NCI-H1105 treated with DMSO at 0.1 percent for 48 hours (cell line): ENCODE measurements around the gene SYCE3.
"Not testable (repeated sequence)": the region's sequence is repeated elsewhere in the genome, so short reads cannot be mapped to it uniquely, and the experiment has no call there.

ENCODE experiments used
- DNase-seq: peaks from one replicate; lab custom pipeline; 2025; lab: John Stamatoyannopoulos, UW

Gene SYCE3

GRCh38 chr22:50520826-50521453 lies 41.8 kb downstream of the SYCE3 start:
- DNase-seq = no peak

DNA sequence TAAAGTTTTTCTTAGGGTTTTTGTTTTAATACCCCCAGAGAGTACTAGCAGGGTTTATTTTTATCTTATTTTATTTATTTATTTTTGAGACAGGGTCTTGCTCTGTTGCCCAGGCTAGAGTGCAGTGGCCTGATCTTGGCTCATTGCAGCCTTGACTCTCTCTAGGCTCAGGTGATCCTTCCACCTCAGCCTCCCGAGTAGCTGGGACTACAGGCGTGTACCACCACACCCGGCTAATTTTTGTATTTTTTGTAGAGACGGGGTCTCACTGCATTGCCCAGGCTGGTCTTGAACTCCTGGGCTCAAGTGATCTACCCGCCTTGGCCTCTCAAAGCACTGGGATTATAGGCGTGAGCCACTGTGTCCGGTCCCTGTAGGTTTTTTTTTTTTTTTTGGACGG lies 42.5 kb downstream of the SYCE3 start:
- DNase-seq = not testable (repeated sequence)

DNA sequence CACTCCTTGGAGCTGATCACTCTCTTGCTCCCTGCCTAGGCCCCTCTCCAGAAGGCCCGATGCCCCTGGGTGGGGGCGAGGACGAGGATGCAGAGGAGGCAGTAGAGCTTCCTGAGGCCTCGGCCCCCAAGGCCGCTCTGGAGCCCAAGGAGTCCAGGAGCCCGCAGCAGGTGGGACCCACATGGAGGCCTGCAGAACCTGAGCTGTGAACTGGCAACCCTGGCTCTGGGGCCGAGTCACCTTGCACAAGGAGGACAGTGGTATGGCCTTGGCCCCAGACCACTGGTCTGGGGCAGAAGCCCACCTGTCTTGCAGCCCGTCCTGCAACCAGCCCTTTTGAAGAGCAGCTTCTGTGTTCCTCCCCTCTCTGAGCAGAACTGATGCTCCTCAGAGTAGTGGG lies 43.6 kb downstream of the SYCE3 start:
- no peak for DNase-seq

- no peak for DNase-seq
Observed at GRCh38 chr22:50518606-50519005, 44.1 kb downstream of the SYCE3 start.

- no peak for DNase-seq
Observed at GRCh38 chr22:50517495-50518260, 45.0 kb downstream of the SYCE3 start.

DNA sequence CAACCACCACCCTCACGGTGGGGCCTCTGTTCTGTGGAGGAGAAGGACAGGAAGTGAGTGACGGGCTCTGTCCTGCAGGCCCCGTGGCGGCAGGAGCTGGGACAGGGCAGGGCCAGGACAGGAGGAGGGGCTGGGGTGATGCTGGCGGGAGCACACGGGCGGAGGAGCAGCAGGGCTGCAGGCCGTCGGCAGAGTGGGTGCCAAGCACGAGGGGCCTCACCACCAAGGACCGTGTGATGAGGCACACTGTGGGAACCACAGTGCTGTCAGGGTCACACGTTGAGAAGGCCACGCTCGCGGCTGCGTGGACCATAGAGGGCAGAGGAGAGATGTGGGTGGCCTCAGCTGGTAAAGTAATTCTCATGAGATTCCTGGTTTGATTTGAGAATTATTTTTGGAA lies 45.8 kb downstream of the SYCE3 start:
- no peak for DNase-seq

DNA sequence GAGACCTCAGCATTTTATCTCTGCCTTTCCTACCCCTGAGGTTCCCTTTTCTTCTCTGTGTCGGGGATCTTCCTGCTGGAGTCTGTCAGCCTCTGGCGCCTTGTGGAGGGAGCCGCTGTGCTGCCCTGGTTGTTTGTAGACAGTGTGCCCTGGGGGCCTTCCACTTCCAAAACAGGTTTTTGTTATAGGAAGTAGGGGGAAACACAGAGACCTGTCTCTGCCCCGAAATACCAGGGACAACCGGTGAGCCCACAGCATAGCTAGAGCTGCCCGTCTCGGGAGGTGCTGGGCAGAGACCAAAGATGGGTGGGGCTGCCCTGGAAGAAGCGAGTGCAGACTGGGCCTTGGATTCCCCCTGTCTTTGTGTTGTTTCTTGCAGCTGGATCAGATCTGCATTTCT lies 46.7 kb downstream of the SYCE3 start:
- no peak for DNase-seq

DNA sequence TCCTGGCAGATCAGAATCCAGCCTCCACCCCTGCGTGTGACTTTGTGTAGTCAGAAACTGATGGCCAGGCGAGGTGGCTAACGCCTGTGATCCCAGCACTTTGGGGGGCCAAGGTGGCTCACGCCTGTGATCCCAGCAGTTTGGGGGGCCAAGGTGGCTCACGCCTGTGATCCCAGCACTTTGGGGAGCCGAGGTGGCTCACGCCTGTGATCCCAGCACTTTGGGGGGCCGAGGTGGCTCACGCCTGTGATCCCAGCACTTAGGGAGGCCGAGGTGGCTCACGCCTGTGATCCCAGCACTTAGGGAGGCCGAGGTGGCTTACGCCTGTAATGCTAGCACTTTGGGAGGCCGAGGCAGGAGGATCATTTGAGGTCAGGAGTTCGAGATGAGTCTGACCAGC lies 49.5 kb downstream of the SYCE3 start:
- DNase-seq = no peak

DNA sequence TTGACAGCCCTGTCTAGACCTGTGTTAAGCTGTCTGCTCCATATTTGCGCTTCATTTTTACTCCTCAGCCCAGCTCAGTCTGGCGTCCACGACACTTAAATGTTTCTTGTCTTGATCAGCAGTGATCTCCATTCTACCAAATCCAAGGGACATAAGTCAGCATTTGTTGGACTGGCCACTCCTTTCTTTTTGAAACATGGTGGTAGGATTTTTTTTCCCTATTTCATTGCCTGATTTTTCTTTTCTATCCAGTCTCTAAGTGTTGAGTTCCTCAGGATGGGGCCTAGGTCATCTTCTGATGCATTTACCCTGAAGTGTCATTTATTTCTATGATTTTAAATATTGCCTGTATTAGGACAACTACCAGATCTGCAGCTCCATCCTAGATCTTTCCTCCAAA lies 53.8 kb downstream of the SYCE3 start:
- no peak for DNase-seq

DNA sequence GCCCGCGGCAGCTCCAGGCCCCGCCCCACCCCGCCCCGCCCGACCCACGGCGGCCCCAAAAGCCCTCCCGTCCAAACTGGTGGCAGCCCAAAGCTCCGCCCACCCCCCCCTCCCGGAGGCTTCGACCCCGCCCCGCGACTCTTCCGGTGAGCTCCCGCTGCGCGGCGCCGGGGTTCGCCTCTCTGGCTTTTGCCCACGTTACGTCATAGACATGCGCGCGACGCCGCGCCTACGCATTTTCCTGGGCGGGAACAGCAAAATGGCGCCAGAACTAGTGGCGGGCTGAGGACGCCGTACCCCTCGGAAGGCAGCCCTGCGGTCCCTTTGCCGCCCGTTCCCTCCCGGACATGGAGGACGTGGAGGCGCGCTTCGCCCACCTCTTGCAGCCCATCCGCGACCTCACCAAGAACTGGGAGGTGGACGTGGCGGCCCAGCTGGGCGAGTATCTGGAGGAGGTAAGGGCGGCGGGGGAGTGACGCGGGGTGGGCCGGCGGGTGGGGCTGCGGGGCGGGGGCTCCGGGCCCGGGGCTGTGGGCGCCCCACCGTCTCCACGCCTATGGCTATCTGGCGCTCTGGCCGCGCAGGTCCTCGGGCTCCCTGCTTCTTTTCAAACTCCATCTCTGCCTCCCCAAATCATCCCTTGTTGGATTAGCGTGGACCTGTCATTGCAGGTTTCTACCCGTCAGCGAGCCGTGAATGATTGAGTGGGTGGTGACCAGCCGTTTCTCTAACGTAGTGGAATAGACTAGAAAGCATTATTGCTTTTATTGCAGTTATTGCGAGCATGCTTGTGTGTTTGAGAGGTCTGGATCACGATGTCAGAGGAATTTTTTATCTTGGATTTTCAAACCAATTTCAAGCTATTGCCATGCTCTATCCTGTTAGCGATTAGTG lies 54.5 kb downstream of the SYCE3 start, which contains the start of gene NCAPH2:
Gene NCAPH2 (plus strand): TSS at position 234 of the 894 bp plus-strand sequence. CDS start 114 bp downstream, at position 348.
- DNase-seq = peak; percentile 91

- peak; percentile 89 for DNase-seq
Observed at GRCh38 chr22:50507421-50507990, 55.2 kb downstream of the SYCE3 start, which contains the start of gene LMF2. TSS of gene LMF2 (minus strand) at chr22:50507702. CDS start at chr22:50507675, 27 bp downstream.

GRCh38 chr22:50506611-50507420 lies 55.9 kb downstream of the SYCE3 start:
- no peak for DNase-seq

DNA sequence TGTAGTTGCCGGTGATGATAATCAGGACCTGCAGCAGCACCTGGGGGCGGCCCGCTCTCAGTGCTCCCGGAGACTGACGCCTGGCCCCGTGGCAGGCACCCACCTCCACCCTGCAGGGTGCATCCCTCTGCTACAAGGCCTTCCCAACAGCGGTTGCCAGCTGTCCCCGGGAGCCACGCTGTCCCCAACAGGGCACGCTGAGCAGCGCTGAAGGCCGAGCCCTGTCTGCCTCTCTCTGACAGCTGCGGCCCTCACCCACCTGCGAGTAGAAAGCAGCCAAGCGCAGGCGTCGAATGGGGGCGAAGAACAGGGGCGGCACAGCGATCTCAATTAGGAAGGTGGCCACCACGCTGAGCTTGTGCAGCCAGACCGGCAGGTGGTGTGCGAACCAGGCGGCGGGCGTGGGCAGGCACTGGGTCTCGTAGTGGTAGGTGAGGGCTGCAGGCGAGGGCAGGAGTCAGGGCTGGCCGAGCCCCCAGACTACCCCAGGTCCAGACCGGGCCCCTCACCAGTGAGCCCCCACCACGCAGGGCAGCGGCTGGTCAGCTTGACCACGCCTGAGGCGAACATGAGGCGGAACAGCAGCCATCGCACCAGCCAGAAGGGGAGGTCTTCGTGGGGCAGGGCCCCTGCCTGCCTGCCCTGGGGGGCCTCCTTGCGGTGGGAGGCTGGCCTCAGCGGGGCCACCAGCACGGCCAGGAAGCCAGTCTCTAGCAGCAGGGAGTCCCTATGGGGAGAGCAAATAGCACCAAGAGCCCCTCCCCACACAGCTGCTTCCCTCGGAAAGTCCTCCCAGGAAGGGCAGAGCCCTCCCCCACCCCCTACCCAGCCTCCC lies 56.7 kb downstream of the SYCE3 start:
- no peak for DNase-seq

- no peak for DNase-seq
Observed at GRCh38 chr22:50505276-50505775, 57.4 kb downstream of the SYCE3 start.

DNA sequence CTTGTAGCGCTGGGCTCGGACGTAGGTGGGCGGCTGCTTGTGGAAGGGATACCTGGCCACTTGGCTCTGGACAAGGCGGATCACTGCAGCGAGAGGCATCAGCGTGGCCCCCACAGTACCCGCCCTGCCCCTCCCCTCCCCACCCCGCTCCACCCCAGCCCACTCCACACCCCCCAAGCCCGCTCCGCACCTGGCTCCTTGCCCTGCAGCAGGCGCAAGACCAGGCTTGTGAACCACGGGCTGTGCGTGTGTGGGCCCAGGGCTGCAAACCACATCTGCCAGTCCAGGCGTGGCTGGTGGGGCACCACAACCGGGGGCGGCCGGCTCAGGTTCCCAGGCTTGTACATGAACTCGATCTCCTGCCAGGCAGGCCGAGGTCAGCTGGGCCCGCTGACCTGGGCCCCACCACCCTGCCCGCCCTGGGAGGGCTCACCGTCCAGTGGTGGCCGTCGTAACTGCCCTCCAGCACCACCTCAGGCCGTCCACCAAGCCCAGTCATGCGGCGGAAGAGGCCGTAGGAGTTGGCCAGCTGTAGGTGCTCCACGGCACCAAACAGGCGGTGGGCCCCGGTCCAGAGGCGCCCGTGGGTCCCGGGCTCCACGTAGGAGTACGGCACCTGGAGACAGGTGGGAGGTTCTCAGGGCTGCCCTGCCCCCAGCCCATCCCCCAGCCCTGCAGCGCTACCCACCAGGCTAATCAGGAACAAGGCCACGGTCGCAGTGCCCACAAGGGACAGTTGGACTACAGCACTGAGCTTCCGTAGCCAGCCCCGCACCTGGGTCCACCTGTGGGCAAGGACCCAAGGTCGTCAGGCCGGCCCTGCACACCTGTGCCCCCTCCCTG lies 58.1 kb downstream of the SYCE3 start:
- no peak for DNase-seq

DNA sequence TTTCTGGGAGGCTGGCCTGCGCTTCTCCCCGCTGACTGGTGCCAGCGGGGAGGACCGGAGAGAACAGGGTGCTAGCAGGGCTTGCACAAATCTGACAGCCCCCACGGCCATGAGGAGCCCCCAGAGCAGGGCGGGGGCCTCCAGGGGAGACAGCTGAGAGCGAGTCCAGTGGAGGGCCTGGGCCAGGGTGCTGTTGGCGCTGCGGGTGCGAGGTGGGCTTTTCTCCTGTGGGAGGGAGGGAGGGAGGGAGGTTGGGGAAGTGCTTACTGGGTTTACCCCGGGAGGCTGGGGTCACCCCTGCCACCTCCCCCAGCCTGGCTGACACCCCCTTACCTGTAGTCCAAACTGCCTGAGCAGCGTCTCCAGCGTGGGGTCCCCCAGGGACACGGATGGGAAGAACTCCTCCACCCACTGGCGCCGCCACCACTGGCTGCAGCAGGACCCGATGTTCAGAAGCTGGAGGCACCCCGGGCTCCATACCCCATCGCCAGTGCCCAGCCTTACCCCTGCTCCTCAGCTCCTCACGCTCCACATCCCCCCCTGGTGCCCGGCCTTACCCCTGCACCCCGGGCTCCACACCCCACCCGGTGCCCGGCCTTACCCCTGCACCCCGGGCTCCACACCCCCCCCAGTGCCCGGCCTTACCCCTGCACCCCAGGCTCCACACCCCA lies 59.1 kb downstream of the SYCE3 start:
- DNase-seq = no peak

- no peak for DNase-seq
Observed at GRCh38 chr22:50502628-50503474, 59.9 kb downstream of the SYCE3 start.

DNA sequence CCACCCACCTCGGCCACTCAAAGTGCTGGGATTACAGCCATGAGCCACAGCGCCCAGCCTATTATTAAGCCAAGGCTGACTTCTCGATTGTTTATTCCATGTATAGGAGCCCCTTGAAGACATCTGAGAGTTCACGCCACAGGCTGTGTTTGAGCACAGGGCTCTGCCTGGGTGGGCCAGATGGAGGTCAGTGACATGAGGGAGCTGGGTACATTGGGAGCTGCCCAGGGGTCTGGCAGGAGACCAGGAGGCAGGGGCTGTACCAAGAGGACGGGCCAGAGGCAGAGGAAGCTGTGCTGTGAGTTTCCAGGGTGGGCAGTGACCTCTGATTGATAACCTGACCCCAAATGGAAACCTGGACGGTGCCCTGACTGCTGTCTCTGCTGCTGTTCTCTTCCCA lies 60.6 kb downstream of the SYCE3 start:
- DNase-seq = no peak
